Activated T-helper 1 cell treated with anti-CD3 and anti-CD28 coated beads, Interleukin-12 subunit alpha, Interleukin-12 subunit beta, Interleukin-2, Interleukin-4 antibody, amounts not matched to agents 30 ng/mL and 10 ng/mL and 1 ng/mL, durations not matched to agents 14 hours and 24 hours and 36 hours (primary cell): ENCODE measurements around the gene AHNAK2. TPM values are rescaled to one million over a fixed set of nuclear protein-coding genes. Genes with fewer than 3 reads are reported as not detected.

Experiments used
- DNase-seq: peaks from one replicate; pipeline ENCODE4 v3.0.0; 2021; ENCODE audit warnings: low spot score
- H3K27ac Mint-ChIP-seq: one replicate; pipeline ENCODE4 v1.8.0; 2021; ENCODE audit warnings: mild to moderate bottlenecking, mixed read lengths
- H3K27me3 Mint-ChIP-seq: one replicate; pipeline ENCODE4 v1.8.0; 2022; ENCODE audit warnings: mild to moderate bottlenecking, moderate library complexity, mixed read lengths; ENCODE audit not compliant: insufficient read depth
- H3K36me3 Mint-ChIP-seq: one replicate; pipeline ENCODE4 v1.8.0; 2021; ENCODE audit warnings: low read depth, mixed read lengths
- H3K4me1 Mint-ChIP-seq: one replicate; pipeline ENCODE4 v1.8.0; 2021; ENCODE audit warnings: low read depth, mixed read lengths
- H3K4me3 Mint-ChIP-seq: one replicate; pipeline ENCODE4 v1.8.0; 2021; ENCODE audit warnings: mild to moderate bottlenecking, moderate library complexity, mixed read lengths
- H3K9me3 Mint-ChIP-seq: one replicate; pipeline ENCODE4 v1.8.0; 2021; ENCODE audit warnings: mixed read lengths
- intact Hi-C: fragments of 100-400 bp; cut with micrococcal nuclease; formaldehyde crosslinking; loops from one replicate; pipeline ENCODE4 v1.15.1; 2024
- total RNA-seq: library from RNA; stranded (reverse); gene quantifications from 2 replicates; pipeline ENCODE4 v1.2.3, GENCODE V29; 2022

The AHNAK2 gene
- total RNA-seq, 1 donor from 2014 or later: 0.05 TPM

GRCh38 chr14:104929268-104930230 is 48.6 kb downstream of the AHNAK2 start:
- Mint-ChIP-seq H3K27ac (no peak overlapping the region), H3K9me3 (no peaks in the 10 kb centered on the region), H3K4me1 (peaks cover 2% of the 10 kb centered on the region), H3K36me3 (peaks cover under 1% of the 10 kb centered on the region), H3K27me3 (peaks cover 3% of the 10 kb centered on the region), H3K4me3 (no peak overlapping the region)
- intact Hi-C loops: loop anchor here (5.0 kb wide), 1 partner anchor 48 kb away; the partner anchor contains the start of gene AHNAK2
- DNase-seq: no peak

GRCh38 chr14:104928391-104929133 is 49.6 kb downstream of the AHNAK2 start:
- intact Hi-C loops: no loop called here
- H3K4me1 Mint-ChIP-seq: no peaks in the 10 kb centered on the region
- no peaks in the 10 kb centered on the region for H3K36me3 Mint-ChIP-seq
- peaks cover 5% of the 10 kb centered on the region for H3K9me3 Mint-ChIP-seq
- DNase-seq: no peak
- H3K27ac Mint-ChIP-seq: no peak overlapping the region
- H3K27me3 Mint-ChIP-seq: no peaks in the 10 kb centered on the region
- H3K4me3 Mint-ChIP-seq: no peak overlapping the region

GRCh38 chr14:104927901-104928300 is 50.3 kb downstream of the AHNAK2 start:
- H3K27me3 Mint-ChIP-seq: peaks cover 2% of the 10 kb centered on the region
- no peak overlapping the region for H3K4me3 Mint-ChIP-seq
- H3K9me3 Mint-ChIP-seq: peaks cover 5% of the 10 kb centered on the region
- no peak for DNase-seq
- intact Hi-C loops: no loop called here
- H3K4me1 Mint-ChIP-seq: no peaks in the 10 kb centered on the region
- no peaks in the 10 kb centered on the region for H3K36me3 Mint-ChIP-seq
- H3K27ac Mint-ChIP-seq: no peak overlapping the region

- H3K9me3 Mint-ChIP-seq: peaks cover 5% of the 10 kb centered on the region
- intact Hi-C loops: no loop called here
- H3K36me3 Mint-ChIP-seq: no peaks in the 10 kb centered on the region
- no peak overlapping the region for H3K27ac Mint-ChIP-seq
- H3K27me3 Mint-ChIP-seq: peaks cover 2% of the 10 kb centered on the region
- no peaks in the 10 kb centered on the region for H3K4me1 Mint-ChIP-seq
- no peak for DNase-seq
- H3K4me3 Mint-ChIP-seq: no peak overlapping the region
Observed at GRCh38 chr14:104927432-104927816, 50.8 kb downstream of the AHNAK2 start.

GRCh38 chr14:104926619-104927431 is 51.3 kb downstream of the AHNAK2 start:
- no peak for DNase-seq
- Mint-ChIP-seq H3K4me3 (no peak overlapping the region), H3K27ac (no peak overlapping the region), H3K27me3 (peaks cover 2% of the 10 kb centered on the region), H3K36me3 (no peaks in the 10 kb centered on the region), H3K9me3 (peaks cover 5% of the 10 kb centered on the region), H3K4me1 (no peaks in the 10 kb centered on the region)
- intact Hi-C loops: no loop called here

GRCh38 chr14:104925855-104926609 is 52.1 kb downstream of the AHNAK2 start:
- H3K27ac Mint-ChIP-seq: no peak overlapping the region
- no peaks in the 10 kb centered on the region for H3K4me1 Mint-ChIP-seq
- intact Hi-C loops: no loop called here
- H3K4me3 Mint-ChIP-seq: no peak overlapping the region
- peaks cover 5% of the 10 kb centered on the region for H3K9me3 Mint-ChIP-seq
- DNase-seq: no peak
- H3K27me3 Mint-ChIP-seq: peaks cover 5% of the 10 kb centered on the region
- no peaks in the 10 kb centered on the region for H3K36me3 Mint-ChIP-seq

- Mint-ChIP-seq H3K4me3 (no peak overlapping the region), H3K9me3 (peaks cover 5% of the 10 kb centered on the region), H3K4me1 (no peaks in the 10 kb centered on the region), H3K36me3 (no peaks in the 10 kb centered on the region), H3K27me3 (peaks cover 5% of the 10 kb centered on the region), H3K27ac (no peak overlapping the region)
- DNase-seq: no peak
- intact Hi-C loops: no loop called here
Observed at GRCh38 chr14:104925214-104925854, 52.8 kb downstream of the AHNAK2 start.

- Mint-ChIP-seq H3K9me3 (peaks cover 5% of the 10 kb centered on the region), H3K4me1 (no peaks in the 10 kb centered on the region), H3K27ac (no peak within 1 kb of the TSS), H3K27me3 (peaks cover 5% of the 10 kb centered on the region), H3K4me3 (no peak within 1 kb of the TSS), H3K36me3 (no peaks in the 10 kb centered on the region)
- no peak for DNase-seq
- intact Hi-C loops: loop anchor here (1.0 kb wide), 1 partner anchor 19 kb away; no protein-coding TSS in a partner anchor
Observed at GRCh38 chr14:104924421-104925213, 53.6 kb downstream of the AHNAK2 start, which contains the start of gene PLD4. Gene PLD4 (plus strand): TSS chr14:104924879. CDS start chr14:104927141, 2,262 bp downstream.

GRCh38 chr14:104923640-104924420 is 54.3 kb downstream of the AHNAK2 start:
- DNase-seq: no peak
- Mint-ChIP-seq H3K9me3 (peaks cover 5% of the 10 kb centered on the region), H3K27me3 (peaks cover 5% of the 10 kb centered on the region), H3K4me3 (no peak overlapping the region), H3K36me3 (no peaks in the 10 kb centered on the region), H3K27ac (no peak overlapping the region), H3K4me1 (no peaks in the 10 kb centered on the region)
- intact Hi-C loops: loop anchor here (1.0 kb wide), 1 partner anchor 19 kb away; no protein-coding TSS in a partner anchor

- Mint-ChIP-seq H3K36me3 (no peaks in the 10 kb centered on the region), H3K4me3 (no peak overlapping the region), H3K9me3 (peaks cover 5% of the 10 kb centered on the region), H3K27me3 (peaks cover 8% of the 10 kb centered on the region), H3K27ac (no peak overlapping the region), H3K4me1 (no peaks in the 10 kb centered on the region)
- intact Hi-C loops: no loop called here
- DNase-seq: no peak
Observed at GRCh38 chr14:104919993-104920315, 58.2 kb downstream of the AHNAK2 start.
